Caco-2 (cell line): Measurements from ENCODE around the gene CASP7. TPM values are rescaled to one million over a fixed set of nuclear protein-coding genes. Genes with fewer than 3 reads are reported as not detected.
"Not testable (repeated sequence)": the region's sequence is repeated elsewhere in the genome, so short reads cannot be mapped to it uniquely, and the experiment has no call there.

Source experiments
- BruUV-seq: library from RNA; stranded (reverse); fragments of 400-500 nt; replicated peaks from 2 replicates; lab custom pipeline; 2021; lab: Mats Ljungman, UMichigan
- CTCF ChIA-PET: fragments of 300-600 bp; sonication (Branson Sonifier 250); formaldehyde crosslinking; loops from one replicate; lab custom pipeline; 2022; ENCODE audit warnings: antibody characterized with exemption; lab: Charles Lee
- POLR2A ChIA-PET: fragments of 300-600 bp; sonication (Branson Sonifier 250); formaldehyde crosslinking; loops from one replicate; lab custom pipeline; 2022; ENCODE audit warnings: antibody characterized with exemption; lab: Charles Lee
- DNase-seq, 2 experiments: peaks; one replicate each; pipeline versions ENCODE4 v3.0.0 to v3.0.0-alpha.2; 2020 to 2022
- H3K27me3 ChIP-seq: replicated peaks from 2 replicates; pipeline ENCODE4 v1.6.0; 2011; ENCODE audit warnings: low read length; ENCODE audit not compliant: control insufficient read depth, insufficient read depth
- H3K36me3 ChIP-seq: 2 replicates; pipeline ENCODE4 v1.5.1; 2011; ENCODE audit warnings: low read length; ENCODE audit not compliant: control insufficient read depth, insufficient read depth
- H3K4me1 ChIP-seq: fragments of 250-450 bp; sonication (Bioruptor Pico); 2 replicates; pipeline ENCODE4 v1.5.1; 2020; ENCODE audit warnings: mild to moderate bottlenecking
- H3K4me3 ChIP-seq: 2 replicates; pipeline ENCODE4 v1.5.1; 2011; ENCODE audit warnings: low read depth, mild to moderate bottlenecking, control low read depth, low read length
- H3K9me3 ChIP-seq: fragments of 250-450 bp; sonication (Bioruptor Pico); 2 replicates; pipeline ENCODE4 v1.5.1; 2020; ENCODE audit warnings: mild to moderate bottlenecking, moderate library complexity
- H3K27ac Mint-ChIP-seq: one replicate; pipeline ENCODE4 v1.8.0; 2022; ENCODE audit warnings: mixed read lengths; ENCODE audit not compliant: unreplicated experiment
- H3K27me3 Mint-ChIP-seq: one replicate; pipeline ENCODE4 v1.8.0; 2022; ENCODE audit warnings: mixed read lengths; ENCODE audit not compliant: insufficient read depth, unreplicated experiment
- H3K36me3 Mint-ChIP-seq: one replicate; pipeline ENCODE4 v1.8.0; 2022; ENCODE audit warnings: mild to moderate bottlenecking, mixed read lengths; ENCODE audit not compliant: insufficient read depth, unreplicated experiment
- H3K4me1 Mint-ChIP-seq: one replicate; pipeline ENCODE4 v1.8.0; 2022; ENCODE audit warnings: low read depth, mixed read lengths; ENCODE audit not compliant: unreplicated experiment
- H3K4me3 Mint-ChIP-seq: one replicate; pipeline ENCODE4 v1.8.0; 2022; ENCODE audit warnings: mild to moderate bottlenecking, moderate library complexity, mixed read lengths; ENCODE audit not compliant: unreplicated experiment
- H3K9me3 Mint-ChIP-seq: one replicate; pipeline ENCODE4 v1.8.0; 2022; ENCODE audit warnings: mixed read lengths; ENCODE audit not compliant: unreplicated experiment
- CTCF ChIP-seq, 2 experiments: fragments of 200-600 bp in 1 of 2; IDR thresholded peaks; 1 replicate in 1 of 2; 2 replicates in 1 of 2; pipeline versions ENCODE4 v1.5.1 to v1.8.0; 2011 to 2022; ENCODE audit warnings: antibody characterized with exemption in 1 of 2, control low read depth in 1 of 2, inconsistent platforms in 1 of 2, low read depth in 1 of 2, low read length in 1 of 2, mild to moderate bottlenecking in 1 of 2, moderate library complexity in 1 of 2; ENCODE audit not compliant: insufficient read depth in 1 of 2, severe bottlenecking in 1 of 2, unreplicated experiment in 1 of 2
- intact Hi-C: fragments of 100-400 bp; cut with micrococcal nuclease; formaldehyde crosslinking; loops from one replicate; pipeline ENCODE4 v1.10.0; 2022; ENCODE audit not compliant: unreplicated experiment
- total RNA-seq: library from RNA; stranded (reverse); gene quantifications from 2 replicates; pipeline ENCODE4 v1.2.3, GENCODE V29; 2022

The CASP7 gene
- total RNA-seq, 1 experiment from 2014 or later: 23.9 TPM

- ChIA-PET POLR2A (no interaction called here), CTCF (no interaction called here)
- Histone ChIP-seq H3K9me3 (no peaks in the 10 kb centered on the region), H3K27me3 (no peaks in the 10 kb centered on the region), H3K4me1 (0 out of 2 replicates have a peak, but pooled peaks cover 4% of the 10 kb centered on the region), H3K36me3 (no peaks in the 10 kb centered on the region), H3K4me3 (no peak overlapping the region)
- TF ChIP-seq CTCF (IDR thresholded peaks at IDR 0.05; ENCODE audit: insufficient read depth in 1 of 2, low read depth in 1 of 2, low read length in 1 of 2, severe bottlenecking in 1 of 2, unreplicated experiment in 1 of 2): no peak
- no peak for DNase-seq
- intact Hi-C loops: no loop called here
- peaks cover 6% of the 10 kb centered on the region for H3K4me1 Mint-ChIP-seq
- no peaks in the 10 kb centered on the region for H3K27me3 Mint-ChIP-seq
- no peak overlapping the region for H3K4me3 Mint-ChIP-seq
- no peaks in the 10 kb centered on the region for H3K36me3 Mint-ChIP-seq
- no peaks in the 10 kb centered on the region for H3K9me3 Mint-ChIP-seq
- BruUV-seq: no TSS peak
- no peak overlapping the region for H3K27ac Mint-ChIP-seq
These were observed 90.6 kb downstream of the CASP7 start for GRCh38 chr10:113770346-113770745.

- H3K36me3 Mint-ChIP-seq, H3K4me1 ChIP-seq, H3K4me3 Mint-ChIP-seq, H3K27ac Mint-ChIP-seq, POLR2A ChIA-PET, intact Hi-C loops, H3K4me1 Mint-ChIP-seq, H3K4me3 ChIP-seq, H3K27me3 ChIP-seq, H3K27me3 Mint-ChIP-seq, BruUV-seq, H3K36me3 ChIP-seq, DNase-seq, H3K9me3 Mint-ChIP-seq, H3K9me3 ChIP-seq: not testable (repeated sequence)
- CTCF ChIA-PET: interaction anchor here (0.6 kb wide), 1 partner anchor 111 kb away, joined by 3 read pairs; no protein-coding TSS in a partner anchor
These were observed 91.4 kb downstream of the CASP7 start for GRCh38 chr10:113771131-113771530.

GRCh38 chr10:113775686-113776294, 96.1 kb downstream of the CASP7 start:
- Histone ChIP-seq H3K4me3 (no peak overlapping the region), H3K4me1 (no peaks in the 10 kb centered on the region), H3K9me3 (no peaks in the 10 kb centered on the region), H3K36me3 (no peaks in the 10 kb centered on the region), H3K27me3 (no peaks in the 10 kb centered on the region)
- Mint-ChIP-seq H3K36me3 (no peaks in the 10 kb centered on the region), H3K27me3 (no peaks in the 10 kb centered on the region), H3K4me3 (no peak overlapping the region), H3K9me3 (no peaks in the 10 kb centered on the region), H3K4me1 (no peaks in the 10 kb centered on the region), H3K27ac (no peak overlapping the region)
- no peak for DNase-seq
- ChIA-PET POLR2A (no interaction called here), CTCF (no interaction called here)
- intact Hi-C loops: no loop called here
- no peak for TF ChIP-seq CTCF (IDR thresholded peaks at IDR 0.05; ENCODE audit: insufficient read depth in 1 of 2, low read depth in 1 of 2, low read length in 1 of 2, severe bottlenecking in 1 of 2, unreplicated experiment in 1 of 2)
- BruUV-seq: no TSS peak
